Tibial nerve (tissue), 4 donors: ENCODE measurements around the gene THUMPD3. TPM values are rescaled to one million over a fixed set of nuclear protein-coding genes. Genes with fewer than 3 reads are reported as not detected.

Source experiments
- DNase-seq, 2 donors: peaks; one replicate each; pipeline ENCODE4 v3.0.0-alpha.2; 2019; ENCODE audit warnings: low spot score in 2 of 2
- H3K27ac ChIP-seq, 4 donors: fragments of 200-600 bp; sonication (generic) in 3 of 4; one replicate each; pipeline ENCODE4 v1.5.1; 2017 to 2019; ENCODE audit warnings: mild to moderate bottlenecking in 1 of 4
- H3K27me3 ChIP-seq, 2 donors: fragments of 200-600 bp; sonication (generic) in 1 of 2; one replicate each; pipeline versions ENCODE4 v1.5.1 to v1.6.0; 2017 to 2019
- H3K36me3 ChIP-seq, 3 donors: fragments of 200-600 bp; sonication (generic); one replicate each; pipeline ENCODE4 v1.5.1; 2018 to 2019
- H3K4me1 ChIP-seq, 4 donors: fragments of 200-600 bp; sonication (generic) in 3 of 4; one replicate each; pipeline ENCODE4 v1.5.1; 2017 to 2019
- H3K4me3 ChIP-seq, 4 donors: fragments of 200-600 bp; sonication (generic) in 3 of 4; one replicate each; pipeline ENCODE4 v1.5.1; 2017 to 2019; ENCODE audit warnings: mild to moderate bottlenecking in 1 of 4, moderate library complexity in 1 of 4
- H3K9me3 ChIP-seq, 4 donors: fragments of 200-600 bp; sonication (generic) in 3 of 4; one replicate each; pipeline ENCODE4 v1.5.1; 2017 to 2019
- EP300 ChIP-seq, 2 donors: sonication (generic); formaldehyde crosslinking; IDR thresholded peaks; one replicate each; pipeline ENCODE4 v1.6.1; 2017; ENCODE audit warnings: antibody characterized with exemption in 2 of 2, mild to moderate bottlenecking in 1 of 2
- POLR2A ChIP-seq, 2 donors: fragments of 450-650 bp; IDR thresholded peaks; one replicate each; pipeline ENCODE4 v1.6.1; 2017; ENCODE audit warnings: antibody characterized with exemption in 2 of 2, mild to moderate bottlenecking in 2 of 2, moderate library complexity in 2 of 2
- WGBS, 2 donors: methylation state at CpG; one replicate each; pipeline ENCODE4 v1.1.5; 2018; 5-methylcytosine and 5-hydroxymethylcytosine counted together
- total RNA-seq, 4 donors: library from RNA; depleted of rRNA; stranded (reverse); fragments of >200 nt; gene quantifications; one replicate each; pipeline ENCODE4 v1.1.0, GENCODE V29; 2016
- TF ChIP-seq, protein P1 (sequence below), 5 experiments: fragments of 200-600 bp in 3 of 5; fragments of 450-650 bp in 2 of 5; sonication (generic) in 3 of 5; IDR thresholded peaks; one replicate each; pipeline ENCODE4 v1.5.1; 2016 to 2019; ENCODE audit warnings: antibody characterized with exemption in 5 of 5, mild to moderate bottlenecking in 3 of 5, moderate library complexity in 2 of 5

THUMPD3 gene
- total RNA-seq, 4 donors from 2014 or later, result 21.6 to 42.6 (median 30.5) TPM

GRCh38 chr3:9352917-9353752, 9.7 kb upstream of the THUMPD3 start:
- 18 to 20% methylated on average over 7 of the region's 7 CpGs for WGBS, 2 donors
- Histone ChIP-seq H3K4me3 (no peak overlapping the region), H3K27ac (peak overlapping the region in 2 of 4 donors; percentile 12 to 33), H3K36me3 (peaks cover 0 to 18% (median 0%) of the 10 kb centered on the region in 3 donors), H3K4me1 (peaks cover 0 to 10% (median 3%) of the 10 kb centered on the region in 4 donors), H3K9me3 (no peaks in the 10 kb centered on the region), H3K27me3 (no peaks in the 10 kb centered on the region)
- peak; percentile 34 to 70 for DNase-seq
- TF ChIP-seq POLR2A (IDR thresholded peaks at IDR 0.05) (no peak), EP300 (IDR thresholded peaks at IDR 0.05) (peak in 1 of 2 donors; percentile 35)
- TF ChIP-seq, protein P1, sequence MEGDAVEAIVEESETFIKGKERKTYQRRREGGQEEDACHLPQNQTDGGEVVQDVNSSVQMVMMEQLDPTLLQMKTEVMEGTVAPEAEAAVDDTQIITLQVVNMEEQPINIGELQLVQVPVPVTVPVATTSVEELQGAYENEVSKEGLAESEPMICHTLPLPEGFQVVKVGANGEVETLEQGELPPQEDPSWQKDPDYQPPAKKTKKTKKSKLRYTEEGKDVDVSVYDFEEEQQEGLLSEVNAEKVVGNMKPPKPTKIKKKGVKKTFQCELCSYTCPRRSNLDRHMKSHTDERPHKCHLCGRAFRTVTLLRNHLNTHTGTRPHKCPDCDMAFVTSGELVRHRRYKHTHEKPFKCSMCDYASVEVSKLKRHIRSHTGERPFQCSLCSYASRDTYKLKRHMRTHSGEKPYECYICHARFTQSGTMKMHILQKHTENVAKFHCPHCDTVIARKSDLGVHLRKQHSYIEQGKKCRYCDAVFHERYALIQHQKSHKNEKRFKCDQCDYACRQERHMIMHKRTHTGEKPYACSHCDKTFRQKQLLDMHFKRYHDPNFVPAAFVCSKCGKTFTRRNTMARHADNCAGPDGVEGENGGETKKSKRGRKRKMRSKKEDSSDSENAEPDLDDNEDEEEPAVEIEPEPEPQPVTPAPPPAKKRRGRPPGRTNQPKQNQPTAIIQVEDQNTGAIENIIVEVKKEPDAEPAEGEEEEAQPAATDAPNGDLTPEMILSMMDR (IDR thresholded peaks at IDR 0.05), result peak; percentile 76 to 85 (median 81)

- Histone ChIP-seq H3K4me1 (peaks cover 0 to 29% (median 12%) of the 10 kb centered on the region in 4 donors), H3K4me3 (peak overlapping the region in 2 of 4 donors; percentile 69 to 92), H3K27ac (peak overlapping the region in 2 of 4 donors; percentile 90 to 94), H3K9me3 (no peaks in the 10 kb centered on the region), H3K27me3 (no peaks in the 10 kb centered on the region), H3K36me3 (peaks cover 0 to 19% (median 5%) of the 10 kb centered on the region in 3 donors)
- TF ChIP-seq EP300 (IDR thresholded peaks at IDR 0.05), result no peak
- TF ChIP-seq, protein P1 (IDR thresholded peaks at IDR 0.05), result no peak
- TF ChIP-seq POLR2A (IDR thresholded peaks at IDR 0.05), result no peak
- no peak for DNase-seq
- WGBS, 2 donors, result 70 to 80% methylated on average over 5 of the region's 5 CpGs
Observed at GRCh38 chr3:9361691-9362388, 1.0 kb upstream of the THUMPD3 start.

- no peak for DNase-seq
- no peak for TF ChIP-seq EP300 (IDR thresholded peaks at IDR 0.05)
- TF ChIP-seq, protein P1 (IDR thresholded peaks at IDR 0.05), result no peak
- no peak for TF ChIP-seq POLR2A (IDR thresholded peaks at IDR 0.05)
- Histone ChIP-seq H3K9me3 (no peaks in the 10 kb centered on the region), H3K27ac (no peak overlapping the region), H3K4me3 (no peak overlapping the region), H3K36me3 (peaks cover 0 to 94% (median 11%) of the 10 kb centered on the region in 3 donors), H3K4me1 (peaks cover 0 to 8% (median 1%) of the 10 kb centered on the region in 4 donors), H3K27me3 (no peaks in the 10 kb centered on the region)
- WGBS, 2 donors, result 84 to 85% methylated on average over 1 of the region's 1 CpG
Observed at GRCh38 chr3:9369508-9369907, 6.7 kb downstream of the THUMPD3 start.

DNA sequence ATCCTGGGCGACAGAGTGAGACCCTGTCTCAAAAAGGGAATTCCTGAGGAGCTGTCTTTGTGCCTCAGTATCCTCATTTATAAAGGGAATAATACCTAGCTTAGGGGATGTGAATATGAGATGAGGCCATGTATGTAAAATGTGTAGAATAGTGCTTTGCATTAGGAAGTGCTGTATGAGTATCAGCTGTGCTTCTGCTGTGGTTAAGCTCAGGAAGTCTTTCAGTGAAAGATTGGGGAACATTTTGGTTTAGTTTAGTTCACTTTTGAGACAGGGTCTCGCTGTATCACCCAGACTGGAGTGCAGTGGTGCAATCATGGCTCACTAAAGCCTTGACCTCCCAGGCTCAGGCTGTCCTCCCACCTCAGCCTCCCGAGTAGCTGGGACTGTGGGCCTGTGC, 10.6 kb downstream of the THUMPD3 start:
- Histone ChIP-seq H3K27ac (no peak overlapping the region), H3K4me3 (no peak overlapping the region), H3K36me3 (peaks cover 0 to 92% (median 22%) of the 10 kb centered on the region in 3 donors), H3K27me3 (no peaks in the 10 kb centered on the region), H3K4me1 (no peaks in the 10 kb centered on the region), H3K9me3 (no peaks in the 10 kb centered on the region)
- DNase-seq, result no peak
- TF ChIP-seq, protein P1 (IDR thresholded peaks at IDR 0.05), result no peak
- TF ChIP-seq POLR2A (IDR thresholded peaks at IDR 0.05) (no peak), EP300 (IDR thresholded peaks at IDR 0.05) (no peak)
- 78 to 96% methylated on average over 3 of the region's 3 CpGs for WGBS, 2 donors

GRCh38 chr3:9377981-9378380, 15.1 kb downstream of the THUMPD3 start:
- no peaks in the 10 kb centered on the region for H3K9me3 ChIP-seq
- no peaks in the 10 kb centered on the region for H3K4me1 ChIP-seq
- no peak for DNase-seq
- WGBS, 2 donors, result 54 to 60% methylated on average over 1 of the region's 1 CpG
- no peak overlapping the region for H3K27ac ChIP-seq
- no peaks in the 10 kb centered on the region for H3K27me3 ChIP-seq
- H3K36me3 ChIP-seq, result peaks cover 0 to 78% (median 18%) of the 10 kb centered on the region in 3 donors
- no peak overlapping the region for H3K4me3 ChIP-seq
- TF ChIP-seq EP300 (IDR thresholded peaks at IDR 0.05), result no peak
- TF ChIP-seq, protein P1 (IDR thresholded peaks at IDR 0.05), result no peak
- no peak for TF ChIP-seq POLR2A (IDR thresholded peaks at IDR 0.05)
